Smooth muscle cell (in vitro differentiated cells): ENCODE results near the gene HSPBAP1. TPM values are rescaled to one million over a fixed set of nuclear protein-coding genes. Genes with fewer than 3 reads are reported as not detected.

ENCODE experiments used
- DNase-seq: peaks from one replicate; lab custom pipeline; 2025; ENCODE audit not compliant: unreplicated experiment; lab: John Stamatoyannopoulos, UW
- H2AFZ ChIP-seq: fragments of 200-600 bp; sonication (generic); 2 replicates; pipeline ENCODE4 v1.6.0; 2016; ENCODE audit warnings: antibody characterized with exemption, low read depth, mild to moderate bottlenecking
- H3F3A ChIP-seq: fragments of 200-600 bp; sonication (generic); 2 replicates; pipeline ENCODE4 v1.6.0; 2017; ENCODE audit warnings: antibody characterized with exemption, low read depth
- H3K27ac ChIP-seq: fragments of 200-600 bp; sonication (generic); 2 replicates; pipeline ENCODE4 v1.5.1; 2016; ENCODE audit warnings: low read depth, mild to moderate bottlenecking
- H3K27me3 ChIP-seq: fragments of 200-600 bp; sonication (generic); 2 replicates; pipeline ENCODE4 v1.6.1; 2016; ENCODE audit warnings: low read depth, mild to moderate bottlenecking
- H3K36me3 ChIP-seq: fragments of 200-600 bp; sonication (generic); 2 replicates; pipeline ENCODE4 v1.5.1; 2016; ENCODE audit warnings: low read depth
- H3K4me1 ChIP-seq: fragments of 200-600 bp; sonication (generic); 2 replicates; pipeline ENCODE4 v1.5.1; 2016; ENCODE audit warnings: low read depth
- H3K4me2 ChIP-seq: fragments of 200-600 bp; sonication (generic); 2 replicates; pipeline ENCODE4 v1.6.0; 2016; ENCODE audit warnings: mild to moderate bottlenecking
- H3K4me3 ChIP-seq: fragments of 200-600 bp; sonication (generic); 2 replicates; pipeline ENCODE4 v1.5.1; 2016; ENCODE audit warnings: mild to moderate bottlenecking
- H3K79me2 ChIP-seq: fragments of 200-600 bp; sonication (generic); 2 replicates; pipeline ENCODE4 v1.6.0; 2016; ENCODE audit warnings: low read depth, mild to moderate bottlenecking
- H3K9ac ChIP-seq: fragments of 200-600 bp; sonication (generic); 2 replicates; pipeline ENCODE4 v1.6.0; 2016; ENCODE audit warnings: low read depth
- H3K9me3 ChIP-seq: fragments of 200-600 bp; sonication (generic); replicated peaks from 2 replicates; pipeline ENCODE4 v1.5.1; 2016; ENCODE audit warnings: low read depth
- H4K20me1 ChIP-seq: fragments of 200-600 bp; sonication (generic); 2 replicates; pipeline ENCODE4 v1.6.0; 2016; ENCODE audit warnings: low read depth
- CTCF ChIP-seq: fragments of 200-600 bp; sonication (generic); IDR thresholded peaks from 2 replicates; pipeline ENCODE4 v1.5.1; 2017; ENCODE audit warnings: borderline replicate concordance, mild to moderate bottlenecking, antibody characterized with exemption; ENCODE audit not compliant: insufficient read depth, poor library complexity, severe bottlenecking
- WGBS: methylation state at CpG from one replicate; pipeline ENCODE4 v1.1.7; 2016; ENCODE audit warnings: low lambda C conversion rate; 5-methylcytosine and 5-hydroxymethylcytosine counted together
- polyA plus RNA-seq: library from polyadenylated mRNA; unstranded; fragments of >200 nt; fragmentation: Nextera tagmentation; extraction: Ambion mirVana; gene quantifications from 2 replicates; pipeline ENCODE4 v1.2.1, GENCODE V29; 2016
- total RNA-seq: library from RNA; depleted of rRNA; stranded (reverse); fragments of >200 nt; gene quantifications from 2 replicates; pipeline ENCODE4 v1.2.3, GENCODE V29; 2014

Gene HSPBAP1
- total and polyA plus RNA-seq, 2 experiments from 2014 or later = 2.7 to 3.6 TPM

GRCh38 chr3:122776675-122777468, 16.8 kb downstream of the HSPBAP1 start:
- 74% methylated on average over 5 of the region's 5 CpGs for WGBS
- Histone ChIP-seq H3K4me3 (no peak overlapping the region), H3K27me3 (no peaks in the 10 kb centered on the region), H3K4me1 (no peaks in the 10 kb centered on the region), H3F3A (no peaks in the 10 kb centered on the region), H3K79me2 (no peaks in the 10 kb centered on the region), H3K9ac (no peak overlapping the region), H4K20me1 (no peaks in the 10 kb centered on the region), H3K4me2 (no peak overlapping the region), H2AFZ (no peak overlapping the region), H3K36me3 (no peaks in the 10 kb centered on the region), H3K9me3 (no peaks in the 10 kb centered on the region), H3K27ac (no peak overlapping the region)
- TF ChIP-seq CTCF = no peak
- DNase-seq = no peak

GRCh38 chr3:122774564-122774963, 19.1 kb downstream of the HSPBAP1 start:
- no peak for DNase-seq
- H3K9me3 ChIP-seq = no peaks in the 10 kb centered on the region
- 94% methylated on average over 3 of the region's 3 CpGs for WGBS
- H3F3A ChIP-seq = no peaks in the 10 kb centered on the region
- H3K27ac ChIP-seq = no peak overlapping the region
- H3K36me3 ChIP-seq = no peaks in the 10 kb centered on the region
- H3K27me3 ChIP-seq = no peaks in the 10 kb centered on the region
- H3K4me3 ChIP-seq = no peak overlapping the region
- H3K9ac ChIP-seq = no peak overlapping the region
- no peak overlapping the region for H2AFZ ChIP-seq
- no peaks in the 10 kb centered on the region for H3K79me2 ChIP-seq
- H3K4me1 ChIP-seq = no peaks in the 10 kb centered on the region
- no peaks in the 10 kb centered on the region for H4K20me1 ChIP-seq
- TF ChIP-seq CTCF = no peak
- no peak overlapping the region for H3K4me2 ChIP-seq

- H3K27ac ChIP-seq = no peak overlapping the region
- no peaks in the 10 kb centered on the region for H3K9me3 ChIP-seq
- H3K27me3 ChIP-seq = no peaks in the 10 kb centered on the region
- no peaks in the 10 kb centered on the region for H3K4me1 ChIP-seq
- no peak overlapping the region for H3K4me3 ChIP-seq
- H3K79me2 ChIP-seq = no peaks in the 10 kb centered on the region
- DNase-seq = no peak
- H3K9ac ChIP-seq = no peak overlapping the region
- H3K4me2 ChIP-seq = no peak overlapping the region
- no peaks in the 10 kb centered on the region for H3K36me3 ChIP-seq
- WGBS = 91% methylated on average over 3 of the region's 3 CpGs
- no peak overlapping the region for H2AFZ ChIP-seq
- no peaks in the 10 kb centered on the region for H4K20me1 ChIP-seq
- no peak for TF ChIP-seq CTCF
- H3F3A ChIP-seq = no peaks in the 10 kb centered on the region
Measured at GRCh38 chr3:122773944-122774509, 19.6 kb downstream of the HSPBAP1 start.
